ENCODE results near the gene HBS1L.

Gene HBS1L

GRCh38 chr6:135037541-135037940, 17.1 kb downstream of the HBS1L start:
- H3K36me3 ChIP-seq (ENCODE audit: insufficient read depth, low read length): peaks cover 64% of the 10 kb centered on the region
- H4K20me1 ChIP-seq (ENCODE audit: insufficient read depth, low read length): peaks cover 16% of the 10 kb centered on the region; the same call in 1 of the 2 replicates
- H3K4me2 ChIP-seq (ENCODE audit: insufficient read depth, low read length): no peak overlapping the region
- H3K27ac ChIP-seq (ENCODE audit: low read length): no peak overlapping the region
- no peak overlapping the region for H3K9ac ChIP-seq (ENCODE audit: low read depth, low read length)
- no peaks in the 10 kb centered on the region for H3K4me1 ChIP-seq (ENCODE audit: insufficient read depth, low read length)
- ATAC-seq (ENCODE audit: insufficient read depth, low read depth) (no peak), DNase-seq (no peak)
- no peak overlapping the region for H3K4me3 ChIP-seq (ENCODE audit: low read depth in 1 of 2, low read length in 2 of 2)
- peaks cover 83% of the 10 kb centered on the region for H3K79me2 ChIP-seq (ENCODE audit: insufficient read depth, low read length)
- no peaks in the 10 kb centered on the region for H3K9me3 ChIP-seq (ENCODE audit: insufficient read depth, low read length, severe bottlenecking)
- TF ChIP-seq EZH2 (IDR thresholded peaks at IDR 0.05; ENCODE audit: borderline replicate concordance, low read depth, low read length, severe bottlenecking) (no peak), CTCF (IDR thresholded peaks at IDR 0.05; ENCODE audit: borderline replicate concordance, extremely low read depth, low read length, poor library complexity, severe bottlenecking) (no peak)
- no peaks in the 10 kb centered on the region for H3K27me3 ChIP-seq (ENCODE audit: insufficient read depth, low read length, poor library complexity)
- no peak overlapping the region for H2AFZ ChIP-seq (ENCODE audit: low read depth, low read length)

DNA sequence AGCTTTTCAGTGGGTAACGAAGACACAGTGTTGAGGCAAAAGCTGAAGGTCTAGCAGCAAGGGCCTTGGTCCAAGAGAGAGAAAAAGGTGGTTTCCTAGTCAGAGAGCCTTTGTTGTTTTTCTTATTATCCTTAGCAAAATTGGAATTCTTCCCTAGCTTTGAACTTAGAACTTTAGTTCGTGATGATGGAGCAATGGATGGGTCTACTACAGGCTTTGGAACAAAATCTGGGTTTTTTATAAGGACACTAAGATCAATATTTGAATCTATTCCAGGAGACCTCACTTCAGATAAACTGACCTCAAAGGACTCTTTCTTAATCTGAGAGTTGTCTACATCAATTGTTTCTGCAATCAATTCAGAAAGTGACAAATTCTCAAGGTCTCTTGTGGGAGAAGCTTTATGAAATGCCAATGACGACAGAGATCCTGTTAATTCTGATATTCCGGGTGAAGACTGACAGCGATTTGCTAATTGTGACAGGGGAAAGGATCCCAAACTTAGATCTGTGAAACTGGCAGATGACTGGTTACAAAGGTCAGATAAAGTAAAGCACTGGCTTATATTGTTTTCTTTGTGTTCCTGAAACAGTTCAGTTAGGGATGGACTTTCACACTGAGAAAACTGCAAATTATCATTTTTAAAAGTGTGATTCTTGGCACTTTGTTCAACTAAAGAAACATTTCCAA, 17.7 kb downstream of the HBS1L start:
- peaks cover 67% of the 10 kb centered on the region for H3K36me3 ChIP-seq (ENCODE audit: insufficient read depth, low read length)

DNA sequence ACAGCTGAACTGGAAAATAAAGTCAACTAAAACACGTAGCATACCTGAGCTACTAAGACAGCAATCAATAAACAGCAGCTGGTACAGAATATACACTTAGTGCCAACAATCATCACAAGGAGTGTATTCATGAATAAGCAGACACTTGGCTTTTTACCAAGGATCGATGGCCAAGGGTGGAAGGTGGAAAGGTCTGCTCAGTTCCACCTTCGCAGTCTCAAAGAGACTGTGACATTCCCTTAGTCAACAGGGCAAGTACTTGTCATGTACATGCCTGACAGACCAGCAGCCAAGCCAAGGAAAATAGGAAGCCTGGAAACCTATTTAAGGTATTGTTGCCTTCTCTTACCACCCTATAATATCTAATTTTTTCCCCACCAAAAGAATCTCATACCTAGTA, 21.4 kb downstream of the HBS1L start:
- DNase-seq (no peak), ATAC-seq (ENCODE audit: insufficient read depth, low read depth) (no peak)
- 0 out of 2 replicates have a peak overlapping the region, but pooled peaks have one; percentile 12 for H3K27ac ChIP-seq (ENCODE audit: low read length)

More for the DNA sequence above, 17.7 kb downstream of the HBS1L start:
- Histone ChIP-seq H3K4me1 (ENCODE audit: insufficient read depth, low read length) (no peaks in the 10 kb centered on the region), H3K9ac (ENCODE audit: low read depth, low read length) (no peak overlapping the region), H3K27ac (ENCODE audit: low read length) (no peak overlapping the region), H3K4me2 (ENCODE audit: insufficient read depth, low read length) (no peak overlapping the region), H3K79me2 (ENCODE audit: insufficient read depth, low read length) (peaks cover 80% of the 10 kb centered on the region), H3K4me3 (ENCODE audit: low read depth in 1 of 2, low read length in 2 of 2) (no peak overlapping the region), H4K20me1 (ENCODE audit: insufficient read depth, low read length) (peaks cover 16% of the 10 kb centered on the region; the same call in 1 of the 2 replicates), H3K27me3 (ENCODE audit: insufficient read depth, low read length, poor library complexity) (no peaks in the 10 kb centered on the region), H3K9me3 (ENCODE audit: insufficient read depth, low read length, severe bottlenecking) (no peaks in the 10 kb centered on the region), H2AFZ (ENCODE audit: low read depth, low read length) (no peak overlapping the region)
- ATAC-seq (ENCODE audit: insufficient read depth, low read depth): no peak
- no peak for DNase-seq
- TF ChIP-seq EZH2 (IDR thresholded peaks at IDR 0.05; ENCODE audit: borderline replicate concordance, low read depth, low read length, severe bottlenecking) (no peak), CTCF (IDR thresholded peaks at IDR 0.05; ENCODE audit: borderline replicate concordance, extremely low read depth, low read length, poor library complexity, severe bottlenecking) (no peak)

More for the DNA sequence above, 21.4 kb downstream of the HBS1L start:
- no peaks in the 10 kb centered on the region for H3K4me1 ChIP-seq (ENCODE audit: insufficient read depth, low read length)
- H3K4me2 ChIP-seq (ENCODE audit: insufficient read depth, low read length): no peak overlapping the region
- H3K36me3 ChIP-seq (ENCODE audit: insufficient read depth, low read length): peaks cover 66% of the 10 kb centered on the region
- H3K79me2 ChIP-seq (ENCODE audit: insufficient read depth, low read length): peaks cover 81% of the 10 kb centered on the region
- no peak overlapping the region for H3K4me3 ChIP-seq (ENCODE audit: low read depth in 1 of 2, low read length in 2 of 2)
- no peaks in the 10 kb centered on the region for H3K27me3 ChIP-seq (ENCODE audit: insufficient read depth, low read length, poor library complexity)
- no peak overlapping the region for H3K9ac ChIP-seq (ENCODE audit: low read depth, low read length)
- H3K9me3 ChIP-seq (ENCODE audit: insufficient read depth, low read length, severe bottlenecking): no peaks in the 10 kb centered on the region
- H2AFZ ChIP-seq (ENCODE audit: low read depth, low read length): no peak overlapping the region
- no peak for TF ChIP-seq CTCF (IDR thresholded peaks at IDR 0.05; ENCODE audit: borderline replicate concordance, extremely low read depth, low read length, poor library complexity, severe bottlenecking)
- no peak for TF ChIP-seq EZH2 (IDR thresholded peaks at IDR 0.05; ENCODE audit: borderline replicate concordance, low read depth, low read length, severe bottlenecking)
- peaks cover 12% of the 10 kb centered on the region; the same call in 1 of the 2 replicates for H4K20me1 ChIP-seq (ENCODE audit: insufficient read depth, low read length)

All from DND-41 (cell line).